Measurements from ENCODE around the gene SELPLG. TPM values are rescaled to one million over a fixed set of nuclear protein-coding genes. Genes with fewer than 3 reads are reported as not detected.

Gene SELPLG
- total and polyA plus RNA-seq, 4 donors = 2.1 to 9.6 (median 4.8) TPM

GRCh38 chr12:108615918-108616317, 17.8 kb downstream of the SELPLG start:
- H3K27ac ChIP-seq (ENCODE audit: low read depth in 1 of 2, low read length in 2 of 2) = no peak overlapping the region
- no peaks in the 10 kb centered on the region for H3K9me3 ChIP-seq (ENCODE audit: control insufficient read depth in 4 of 4, low read length in 3 of 4)
- H3K27me3 ChIP-seq (ENCODE audit: control insufficient read depth in 4 of 4, insufficient read depth in 4 of 4, low read length in 3 of 4) = no peaks in the 10 kb centered on the region
- WGBS = 91% methylated on average over 1 of the region's 1 CpG
- H3K9ac ChIP-seq (ENCODE audit: low read depth in 1 of 2, low read length in 2 of 2) = no peak overlapping the region
- H3K36me3 ChIP-seq (ENCODE audit: control insufficient read depth in 4 of 4, insufficient read depth in 3 of 4, low read depth in 1 of 4, low read length in 3 of 4) = no peaks in the 10 kb centered on the region
- no peak overlapping the region for H3K4me3 ChIP-seq (ENCODE audit: low read depth in 1 of 3, low read length in 3 of 3)
- TF ChIP-seq REST (IDR thresholded peaks at IDR 0.05) = no peak
- no peak for TF ChIP-seq ZBTB33 (IDR thresholded peaks at IDR 0.05)
- TF ChIP-seq SP1 (IDR thresholded peaks at IDR 0.05) = no peak
- no peak for TF ChIP-seq FOXA2 (IDR thresholded peaks at IDR 0.05)
- TF ChIP-seq EGR1 (IDR thresholded peaks at IDR 0.05; ENCODE audit: low read depth in 2 of 2) = no peak
- no peak for TF ChIP-seq HNF4A (conservative IDR thresholded peaks at IDR 0.05)
- no peak for TF ChIP-seq FOXA1 (IDR thresholded peaks at IDR 0.05)
- TF ChIP-seq GABPA (IDR thresholded peaks at IDR 0.05 in 1 of 2, conservative IDR thresholded peaks at IDR 0.05 in 1 of 2) = no peak
- TF ChIP-seq CTCF (IDR thresholded peaks at IDR 0.05; ENCODE audit: low read depth, low read length, missing input control) = no peak
- TF ChIP-seq, protein P1, sequence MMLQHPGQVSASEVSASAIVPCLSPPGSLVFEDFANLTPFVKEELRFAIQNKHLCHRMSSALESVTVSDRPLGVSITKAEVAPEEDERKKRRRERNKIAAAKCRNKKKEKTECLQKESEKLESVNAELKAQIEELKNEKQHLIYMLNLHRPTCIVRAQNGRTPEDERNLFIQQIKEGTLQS (IDR thresholded peaks at IDR 0.05) = no peak
- TF ChIP-seq JUND (IDR thresholded peaks at IDR 0.05) = no peak
- no peak for TF ChIP-seq MAX (IDR thresholded peaks at IDR 0.05)
- no peak for TF ChIP-seq RAD21 (IDR thresholded peaks at IDR 0.05)
- no peak for TF ChIP-seq NR2F2 (IDR thresholded peaks at IDR 0.05)
- no peak for TF ChIP-seq TAF1 (conservative IDR thresholded peaks at IDR 0.05)
- DNase-seq (ENCODE audit: low spot score) = no peak
- H3K4me1 ChIP-seq (ENCODE audit: control insufficient read depth in 4 of 4, insufficient read depth in 4 of 4, low read length in 3 of 4) = peaks cover 0 to 3% (median 0%) of the 10 kb centered on the region in 4 donors

DNA sequence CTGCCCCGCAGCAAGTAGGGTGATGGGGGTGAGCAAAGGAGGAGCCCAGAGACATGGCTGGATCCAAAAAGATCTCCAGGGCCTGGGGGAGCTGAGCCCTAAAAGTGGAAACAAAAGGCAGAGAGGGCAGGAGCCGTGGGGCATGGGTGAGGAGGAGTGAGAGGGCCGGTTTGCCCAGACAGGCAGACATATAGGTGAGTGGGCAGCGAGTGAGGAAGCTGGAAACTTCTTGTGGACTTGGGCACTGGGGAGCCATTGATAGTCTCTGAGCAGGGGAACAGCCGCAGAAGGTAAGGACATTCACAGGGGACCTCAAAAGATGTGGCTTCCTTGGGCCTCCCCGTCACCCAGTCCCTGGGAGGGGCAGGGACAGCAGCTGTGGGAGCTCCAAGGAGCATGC, 19.1 kb downstream of the SELPLG start:
- Histone ChIP-seq H3K9ac (ENCODE audit: low read depth in 1 of 2, low read length in 2 of 2) (no peak overlapping the region), H3K4me3 (ENCODE audit: low read depth in 1 of 3, low read length in 3 of 3) (no peak overlapping the region), H3K27me3 (ENCODE audit: control insufficient read depth in 4 of 4, insufficient read depth in 4 of 4, low read length in 3 of 4) (no peaks in the 10 kb centered on the region), H3K36me3 (ENCODE audit: control insufficient read depth in 4 of 4, insufficient read depth in 3 of 4, low read depth in 1 of 4, low read length in 3 of 4) (no peaks in the 10 kb centered on the region), H3K9me3 (ENCODE audit: control insufficient read depth in 4 of 4, low read length in 3 of 4) (no peaks in the 10 kb centered on the region), H3K4me1 (ENCODE audit: control insufficient read depth in 4 of 4, insufficient read depth in 4 of 4, low read length in 3 of 4) (peaks cover 0 to 3% (median 0%) of the 10 kb centered on the region in 4 donors), H3K27ac (ENCODE audit: low read depth in 1 of 2, low read length in 2 of 2) (no peak overlapping the region)
- WGBS = 93% methylated on average over 6 of the region's 6 CpGs
- DNase-seq (ENCODE audit: low spot score) = no peak
- TF ChIP-seq GABPA (IDR thresholded peaks at IDR 0.05 in 1 of 2, conservative IDR thresholded peaks at IDR 0.05 in 1 of 2) (no peak), RXRA (IDR thresholded peaks at IDR 0.05) (no peak), SP1 (IDR thresholded peaks at IDR 0.05) (no peak), TAF1 (conservative IDR thresholded peaks at IDR 0.05) (no peak), JUND (IDR thresholded peaks at IDR 0.05) (no peak), NR2F2 (IDR thresholded peaks at IDR 0.05) (no peak), HNF4G (IDR thresholded peaks at IDR 0.05) (no peak), FOXA2 (IDR thresholded peaks at IDR 0.05) (no peak), FOXA1 (IDR thresholded peaks at IDR 0.05) (no peak), HNF4A (conservative IDR thresholded peaks at IDR 0.05) (no peak), CTCF (IDR thresholded peaks at IDR 0.05; ENCODE audit: low read depth, low read length, missing input control) (no peak), ZBTB33 (IDR thresholded peaks at IDR 0.05) (no peak), YY1 (IDR thresholded peaks at IDR 0.05) (no peak), MAX (IDR thresholded peaks at IDR 0.05) (no peak)
- TF ChIP-seq, protein P1 (IDR thresholded peaks at IDR 0.05) = no peak

All from liver (tissue), 9 donors.